GM19099 (cell line): ENCODE measurements around the gene RBMS3.

Source experiments
- POLR2A ChIP-seq: IDR thresholded peaks from 3 replicates; pipeline ENCODE4 v1.6.1; 2011; ENCODE audit warnings: low read depth; ENCODE audit not compliant: insufficient read length; ENCODE audit errors: extremely low read depth

RBMS3 gene

DNA sequence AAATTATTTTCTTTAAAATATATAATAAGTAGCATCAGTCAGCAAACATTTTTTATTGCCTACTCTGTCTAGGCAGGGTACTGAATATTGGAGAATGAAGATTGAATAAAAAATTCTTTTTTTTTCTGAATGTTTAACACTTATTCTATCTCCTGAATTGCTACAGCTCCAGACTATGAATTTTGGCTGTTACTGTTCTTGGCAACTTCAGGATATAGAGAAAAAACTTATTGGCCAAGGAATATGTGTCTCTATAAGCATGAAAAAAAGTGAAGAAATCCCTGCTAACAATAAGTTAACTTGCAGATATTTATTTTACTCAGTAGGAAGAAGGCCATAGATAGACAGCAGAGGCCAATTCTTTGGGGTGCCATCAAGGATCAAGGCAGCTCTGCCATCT lies 309.6 kb downstream of the RBMS3 start:
- TF ChIP-seq POLR2A: no peak

DNA sequence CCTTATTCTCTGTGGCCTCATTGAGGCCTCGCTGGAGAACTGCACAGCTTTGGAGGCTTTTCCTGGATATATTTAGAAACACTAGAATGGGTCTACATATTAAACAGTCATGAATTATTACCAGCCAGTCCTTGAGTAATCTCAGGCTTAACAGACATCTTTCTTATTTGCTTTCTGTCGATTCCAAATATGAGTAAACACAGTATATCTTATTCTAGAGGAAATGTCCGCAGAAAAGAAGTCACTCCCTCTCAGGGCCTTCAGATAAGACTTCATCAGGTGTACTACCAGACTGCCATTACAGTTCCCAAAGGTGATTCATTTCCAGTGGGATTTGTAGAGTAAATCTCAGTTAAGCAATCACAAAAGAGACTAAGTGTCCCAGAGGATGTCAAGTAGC lies 310.7 kb downstream of the RBMS3 start:
- no peak for TF ChIP-seq POLR2A

DNA sequence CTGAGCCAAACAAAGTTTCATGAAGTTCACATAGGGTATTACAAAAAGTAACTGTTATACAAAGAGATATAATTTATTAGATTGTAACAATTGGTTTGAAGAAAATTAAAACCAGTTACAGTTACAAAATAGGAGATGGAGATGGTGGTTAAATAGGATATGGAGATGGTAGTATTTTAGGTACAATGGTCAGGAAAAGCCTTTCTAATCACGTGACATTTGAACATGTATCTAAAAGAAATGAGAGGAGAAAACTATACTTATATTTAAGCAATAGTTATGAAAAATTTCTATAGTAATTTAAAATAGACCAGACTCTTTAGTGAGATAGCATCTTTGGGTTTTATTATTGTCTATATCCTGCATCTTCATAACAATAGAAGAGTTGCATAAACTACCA lies 312.9 kb downstream of the RBMS3 start:
- no peak for TF ChIP-seq POLR2A

DNA sequence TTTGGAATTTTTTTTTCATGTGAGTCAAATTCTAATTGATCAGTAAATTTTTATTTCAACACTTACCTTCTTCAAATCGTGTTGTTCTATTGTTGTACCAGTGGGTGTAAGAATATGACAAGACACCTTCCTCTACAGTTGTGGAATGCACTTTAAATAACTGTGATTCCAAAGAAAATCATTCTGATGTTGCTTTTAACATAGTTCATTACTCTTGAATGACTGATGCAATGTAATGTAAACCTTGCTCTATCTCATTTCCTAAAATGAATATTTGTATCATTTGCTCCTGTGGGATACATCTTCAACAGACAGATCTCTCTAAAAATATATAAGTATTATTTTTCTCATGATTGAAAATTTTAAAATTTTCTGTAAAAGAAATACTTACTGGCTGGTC lies 313.4 kb downstream of the RBMS3 start:
- no peak for TF ChIP-seq POLR2A

DNA sequence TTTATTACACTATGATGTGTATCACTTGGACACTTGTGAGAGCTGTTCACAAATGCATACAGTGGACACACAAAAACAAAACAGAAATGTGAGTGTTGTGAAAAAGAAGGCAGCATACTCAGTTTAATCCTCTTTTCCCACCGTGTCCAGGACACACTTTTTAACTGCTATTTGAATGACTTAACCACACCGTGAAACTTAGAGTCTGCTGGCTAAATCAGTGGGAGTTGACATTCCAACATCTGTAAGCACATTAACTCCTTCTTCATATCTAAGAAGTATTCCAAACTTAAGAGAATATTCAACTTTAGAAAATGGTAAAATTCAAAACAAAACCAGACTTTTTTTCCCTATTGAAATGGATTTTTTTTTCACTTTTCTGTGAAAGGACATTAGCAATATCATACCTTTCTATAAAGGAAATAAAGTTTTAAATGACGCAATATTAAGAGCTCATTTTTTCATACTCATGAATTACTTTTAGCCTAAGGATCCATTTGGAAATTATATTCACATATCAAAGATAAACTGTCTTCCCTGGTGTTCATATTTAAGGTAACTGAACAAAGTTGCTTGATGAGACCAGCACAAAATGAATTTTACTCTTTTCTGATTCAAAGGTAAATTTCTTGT lies 316.6 kb downstream of the RBMS3 start:
- TF ChIP-seq POLR2A: no peak

DNA sequence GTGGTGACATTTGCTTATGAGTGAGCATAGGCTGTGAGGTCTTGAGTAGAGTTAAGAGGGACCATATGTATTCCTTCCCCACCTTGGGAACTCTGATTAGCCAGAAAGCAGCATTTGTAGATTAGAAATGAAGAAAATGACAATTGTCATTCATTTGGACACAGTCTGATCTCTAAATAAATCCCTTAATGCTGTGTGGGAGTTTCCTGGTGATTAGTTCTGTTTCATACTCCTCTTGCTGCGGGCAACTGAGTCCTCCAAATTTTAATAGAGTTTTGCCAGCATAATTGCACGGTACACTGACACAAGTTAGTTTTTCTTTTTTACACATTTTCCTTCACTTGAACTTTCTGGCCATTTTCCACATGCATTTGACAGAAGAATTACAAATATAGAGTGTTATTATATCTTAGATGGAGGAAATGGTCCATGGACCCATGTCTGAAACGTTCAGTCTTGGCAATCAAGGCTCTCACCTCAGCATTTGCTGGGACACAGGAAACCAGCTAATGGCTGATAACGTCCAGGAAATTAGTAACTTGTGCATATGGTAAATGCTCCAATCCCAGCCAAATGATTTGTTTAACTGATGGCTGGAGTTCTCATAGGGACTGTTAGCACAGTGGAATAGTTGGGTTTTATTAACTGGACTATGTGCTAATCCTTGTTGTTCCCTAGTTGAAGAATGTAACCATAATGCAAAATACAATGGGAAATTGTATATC lies 321.2 kb downstream of the RBMS3 start:
- TF ChIP-seq POLR2A: no peak

DNA sequence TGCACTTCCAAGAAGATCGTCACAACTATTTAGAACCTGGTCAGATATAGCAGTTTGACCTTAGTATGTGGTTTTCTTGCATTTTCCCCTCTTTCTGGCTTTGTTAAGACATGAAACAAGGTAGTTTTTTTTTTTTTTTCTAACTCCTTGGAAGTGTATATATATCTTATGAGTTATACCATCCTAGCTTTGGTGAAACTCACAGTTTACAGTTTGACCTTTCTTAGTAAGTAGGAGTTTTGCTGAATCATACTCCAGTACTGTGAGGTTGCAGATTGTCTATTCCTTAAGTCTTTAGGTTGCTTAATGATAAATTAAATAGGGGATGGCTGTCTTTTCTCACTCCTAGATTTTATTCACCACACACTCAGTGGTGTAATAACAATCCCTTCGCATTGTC lies 325.0 kb downstream of the RBMS3 start:
- no peak for TF ChIP-seq POLR2A

DNA sequence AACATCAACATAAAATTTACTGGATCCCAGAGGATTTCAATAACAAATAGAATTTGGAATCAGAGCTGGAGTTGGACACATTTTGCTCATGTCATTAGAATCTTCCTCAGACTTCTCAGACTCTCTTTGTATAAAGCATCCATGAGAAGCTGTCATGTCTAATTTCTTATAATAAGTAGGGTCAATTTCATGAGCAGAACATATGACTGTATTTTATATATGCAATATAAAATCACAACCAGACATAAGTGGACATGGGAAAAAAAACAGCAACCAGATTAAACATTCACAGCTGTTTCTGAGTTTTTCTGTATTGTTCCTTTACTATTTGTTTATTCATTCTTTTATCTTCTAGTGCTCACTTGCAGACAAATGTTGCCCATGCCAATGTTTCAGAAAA lies 325.5 kb downstream of the RBMS3 start:
- TF ChIP-seq POLR2A: no peak

DNA sequence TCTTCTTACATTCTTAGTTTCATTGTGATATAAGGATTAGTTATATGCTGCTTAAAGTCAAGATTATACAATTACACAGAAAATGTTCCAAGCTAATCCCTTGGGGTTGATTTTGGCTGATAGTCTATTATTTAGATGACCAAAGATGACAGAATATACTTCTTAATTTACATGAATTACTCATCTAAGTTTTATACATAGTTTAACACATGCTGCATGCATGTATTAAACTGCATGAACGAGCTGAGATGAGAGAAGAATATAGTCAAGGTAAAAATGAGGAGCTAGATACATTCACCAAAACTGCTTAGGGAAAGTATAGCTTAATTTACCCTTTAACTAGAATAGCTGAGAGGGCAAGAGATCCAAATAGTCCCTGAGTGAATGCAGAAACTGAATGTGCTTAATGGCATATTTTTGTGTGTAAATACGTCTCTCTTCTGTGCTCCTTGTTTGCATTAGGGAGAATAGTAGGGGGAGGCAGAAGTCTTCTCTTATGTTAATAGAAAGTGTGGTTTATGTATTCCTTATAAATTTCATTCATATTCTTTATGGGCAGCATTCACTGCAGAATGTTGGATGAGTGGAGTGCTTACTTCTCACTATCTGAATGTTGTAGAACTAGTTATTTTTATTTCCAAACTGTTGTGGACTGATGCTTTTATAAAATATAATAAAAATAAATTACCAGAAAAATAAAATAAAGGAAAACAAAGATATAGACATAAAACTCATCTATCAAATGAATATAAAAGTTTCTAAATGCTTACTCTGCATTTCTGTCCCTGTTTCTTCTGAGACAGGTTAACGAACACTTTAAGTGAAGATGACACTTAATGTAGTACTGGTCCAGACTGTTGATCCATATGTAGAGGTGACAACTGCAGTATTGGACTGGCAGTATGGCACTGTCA lies 327.8 kb downstream of the RBMS3 start:
- no peak for TF ChIP-seq POLR2A

DNA sequence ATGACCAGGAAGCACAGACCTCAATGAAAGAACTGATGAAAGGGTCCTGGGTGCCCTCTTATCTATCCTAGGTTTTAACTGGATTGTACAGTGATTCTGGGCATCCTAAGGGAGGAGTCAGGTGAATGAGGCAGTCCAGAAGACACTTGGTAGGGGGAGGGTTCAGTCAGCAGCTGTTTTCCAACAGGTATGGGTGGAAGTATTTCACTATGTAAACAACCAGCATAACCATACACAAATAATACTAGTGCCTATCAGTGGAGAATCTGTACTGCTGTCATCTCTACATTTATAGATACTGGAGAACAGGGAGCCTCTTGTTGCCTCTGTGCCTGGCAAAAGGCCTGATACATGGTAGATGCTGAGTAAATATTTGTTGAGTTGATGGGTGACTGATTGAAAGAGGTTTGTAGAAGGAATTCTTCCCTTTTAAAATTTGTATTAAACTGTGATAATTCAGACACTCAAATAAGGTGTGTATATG lies 328.5 kb downstream of the RBMS3 start:
- TF ChIP-seq POLR2A: no peak

DNA sequence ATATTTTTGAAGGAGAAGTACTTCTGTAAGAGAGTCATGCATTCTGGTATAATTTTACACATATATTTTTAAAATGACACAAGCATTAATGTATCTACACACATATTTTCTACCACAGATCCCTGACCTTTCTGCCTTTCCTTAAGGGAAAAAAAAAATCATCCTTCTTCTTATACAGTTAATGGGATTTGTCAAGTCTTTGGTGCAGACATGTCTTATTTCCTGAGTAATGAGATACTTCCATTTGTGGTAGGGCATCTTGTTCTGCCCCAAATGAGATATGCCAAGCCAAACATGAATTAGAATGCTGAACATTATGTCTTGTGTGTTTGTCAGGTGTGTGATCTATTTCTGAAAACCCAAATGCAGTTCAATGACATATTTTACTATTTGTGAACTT lies 329.9 kb downstream of the RBMS3 start:
- TF ChIP-seq POLR2A: no peak

DNA sequence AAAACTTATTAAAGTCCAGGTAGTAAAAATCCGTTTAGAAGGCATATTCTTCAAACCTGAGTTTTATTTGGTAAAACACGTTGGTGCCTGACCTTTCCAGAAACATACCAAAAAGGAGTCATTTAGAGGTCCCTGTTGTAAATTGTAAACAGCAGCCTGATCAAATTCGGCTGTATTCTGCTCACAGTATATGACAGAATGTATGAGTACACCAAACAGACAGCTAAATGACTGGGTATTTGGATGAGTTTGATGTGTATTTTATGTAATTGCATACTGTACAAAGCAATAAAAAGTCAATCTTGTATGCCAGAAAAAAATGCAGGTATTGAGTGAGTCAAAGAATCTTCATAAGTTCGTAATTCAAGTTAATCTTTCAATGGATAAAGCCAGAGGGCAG lies 330.4 kb downstream of the RBMS3 start:
- no peak for TF ChIP-seq POLR2A

DNA sequence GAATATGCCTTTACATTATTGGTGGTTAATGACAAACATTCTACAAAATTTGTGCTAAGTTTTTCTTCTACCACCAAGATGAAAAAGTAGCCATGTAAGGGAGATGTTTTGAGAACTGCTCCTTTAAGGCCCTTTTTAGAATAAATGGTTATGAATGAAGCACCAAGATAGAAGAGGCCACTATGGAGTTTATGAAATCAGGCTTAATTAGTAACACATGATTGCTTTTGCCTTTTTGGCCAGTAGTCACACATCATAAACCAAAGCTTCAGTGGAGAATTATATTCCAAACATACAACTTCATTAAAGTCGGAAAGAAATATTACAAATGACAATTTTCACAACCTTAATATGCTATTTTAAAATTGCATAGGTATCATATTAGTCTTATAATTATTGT lies 331.7 kb downstream of the RBMS3 start:
- no peak for TF ChIP-seq POLR2A

DNA sequence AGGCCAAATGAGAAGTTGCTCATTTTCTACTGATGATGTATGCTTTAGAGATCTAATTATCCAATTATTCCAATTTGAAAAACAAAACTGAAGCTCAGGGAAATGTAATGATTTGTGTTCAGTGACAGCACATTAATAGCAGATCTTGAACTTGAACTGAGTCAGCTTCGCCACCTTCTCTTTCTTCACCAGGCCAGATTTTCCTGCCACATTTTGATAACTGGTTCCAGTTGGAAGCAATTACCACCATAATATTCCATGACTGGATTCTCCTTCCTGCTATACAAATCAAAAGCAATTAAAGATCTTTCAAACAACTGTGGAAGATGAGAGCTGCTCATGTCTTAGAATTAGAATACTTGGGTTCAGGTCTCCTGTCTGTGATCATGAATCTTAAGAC lies 334.1 kb downstream of the RBMS3 start:
- no peak for TF ChIP-seq POLR2A
